Gastroesophageal sphincter (tissue), 3 donors: Measurements from ENCODE around the gene STX1B.

ENCODE experiments used
- POLR2A ChIP-seq, 2 donors: fragments of 450-650 bp; IDR thresholded peaks; one replicate each; pipeline ENCODE4 v1.6.1; 2017; ENCODE audit warnings: antibody characterized with exemption in 2 of 2, mild to moderate bottlenecking in 2 of 2, moderate library complexity in 1 of 2
- TF ChIP-seq, protein P1 (sequence below), 4 experiments: fragments of 200-600 bp in 2 of 4; fragments of 450-650 bp in 2 of 4; sonication (generic) in 1 of 4; IDR thresholded peaks; one replicate each; pipeline ENCODE4 v1.5.1; 2017 to 2019; ENCODE audit warnings: antibody characterized with exemption in 4 of 4, mild to moderate bottlenecking in 2 of 4, moderate library complexity in 2 of 4

DNA sequence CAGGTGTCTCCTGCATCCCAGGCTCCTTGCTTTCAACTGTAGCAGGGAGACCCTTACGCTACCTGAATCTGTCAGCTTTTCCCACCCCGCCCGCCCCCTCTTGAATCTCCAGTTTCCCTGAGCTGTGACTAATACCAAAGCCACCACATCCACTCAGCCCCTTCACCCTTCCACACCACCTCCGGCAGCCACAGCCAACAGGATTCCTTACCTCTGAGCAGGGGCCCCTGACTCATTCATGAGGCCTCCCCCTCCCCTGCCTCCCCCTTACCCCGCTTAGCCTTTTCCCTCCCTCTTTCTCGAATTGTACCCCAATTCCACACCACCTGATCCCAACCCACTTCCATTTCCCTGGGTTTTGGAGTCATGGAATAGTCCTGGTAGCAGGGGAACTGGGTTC is 2.3 kb downstream of the STX1B start:
- no peak for TF ChIP-seq POLR2A (IDR thresholded peaks at IDR 0.05)
- TF ChIP-seq, protein P1, sequence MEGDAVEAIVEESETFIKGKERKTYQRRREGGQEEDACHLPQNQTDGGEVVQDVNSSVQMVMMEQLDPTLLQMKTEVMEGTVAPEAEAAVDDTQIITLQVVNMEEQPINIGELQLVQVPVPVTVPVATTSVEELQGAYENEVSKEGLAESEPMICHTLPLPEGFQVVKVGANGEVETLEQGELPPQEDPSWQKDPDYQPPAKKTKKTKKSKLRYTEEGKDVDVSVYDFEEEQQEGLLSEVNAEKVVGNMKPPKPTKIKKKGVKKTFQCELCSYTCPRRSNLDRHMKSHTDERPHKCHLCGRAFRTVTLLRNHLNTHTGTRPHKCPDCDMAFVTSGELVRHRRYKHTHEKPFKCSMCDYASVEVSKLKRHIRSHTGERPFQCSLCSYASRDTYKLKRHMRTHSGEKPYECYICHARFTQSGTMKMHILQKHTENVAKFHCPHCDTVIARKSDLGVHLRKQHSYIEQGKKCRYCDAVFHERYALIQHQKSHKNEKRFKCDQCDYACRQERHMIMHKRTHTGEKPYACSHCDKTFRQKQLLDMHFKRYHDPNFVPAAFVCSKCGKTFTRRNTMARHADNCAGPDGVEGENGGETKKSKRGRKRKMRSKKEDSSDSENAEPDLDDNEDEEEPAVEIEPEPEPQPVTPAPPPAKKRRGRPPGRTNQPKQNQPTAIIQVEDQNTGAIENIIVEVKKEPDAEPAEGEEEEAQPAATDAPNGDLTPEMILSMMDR (IDR thresholded peaks at IDR 0.05): no peak
